Liver (tissue), 9 donors: ENCODE measurements around the gene CFAP74. TPM values are rescaled to one million over a fixed set of nuclear protein-coding genes. Genes with fewer than 3 reads are reported as not detected.

Experiments used
- DNase-seq: peaks from one replicate; pipeline ENCODE4 v3.0.0-alpha.2; 2017; ENCODE audit warnings: low spot score
- H3K27ac ChIP-seq, 2 donors: one replicate each; pipeline ENCODE4 v1.7.0; 2013; ENCODE audit warnings: inconsistent platforms in 2 of 2, low read length in 2 of 2, control low read depth in 1 of 2, low read depth in 1 of 2, mild to moderate bottlenecking in 1 of 2
- H3K27me3 ChIP-seq, 4 donors: one replicate each; pipeline versions ENCODE4 v1.6.1 to v1.7.0; 2013; ENCODE audit warnings: low read length in 3 of 4, inconsistent platforms in 1 of 4, mild to moderate bottlenecking in 1 of 4, moderate library complexity in 1 of 4; ENCODE audit not compliant: control insufficient read depth in 4 of 4, insufficient read depth in 4 of 4
- H3K36me3 ChIP-seq, 4 donors: one replicate each; pipeline versions ENCODE4 v1.6.1 to v1.7.0; 2013; ENCODE audit warnings: low read length in 3 of 4, mild to moderate bottlenecking in 3 of 4, low read depth in 1 of 4, moderate library complexity in 1 of 4; ENCODE audit not compliant: control insufficient read depth in 4 of 4, insufficient read depth in 3 of 4
- H3K4me1 ChIP-seq, 4 donors: one replicate each; pipeline versions ENCODE4 v1.6.1 to v1.7.0; 2013; ENCODE audit warnings: low read length in 3 of 4, mild to moderate bottlenecking in 3 of 4, moderate library complexity in 1 of 4; ENCODE audit not compliant: control insufficient read depth in 4 of 4, insufficient read depth in 4 of 4
- H3K4me3 ChIP-seq, 3 donors: one replicate each; pipeline versions ENCODE4 v1.6.1 to v1.7.0; 2013; ENCODE audit warnings: low read length in 3 of 3, control low read depth in 1 of 3, low read depth in 1 of 3, mild to moderate bottlenecking in 1 of 3
- H3K9ac ChIP-seq, 2 donors: one replicate each; pipeline ENCODE4 v1.7.0; 2013; ENCODE audit warnings: low read length in 2 of 2, mild to moderate bottlenecking in 2 of 2, moderate library complexity in 2 of 2, control low read depth in 1 of 2, low read depth in 1 of 2
- H3K9me3 ChIP-seq, 4 donors: one replicate each; pipeline versions ENCODE4 v1.6.1 to v1.7.0; 2013; ENCODE audit warnings: low read length in 3 of 4; ENCODE audit not compliant: control insufficient read depth in 4 of 4
- FOXA1 ChIP-seq: IDR thresholded peaks from 2 replicates; pipeline ENCODE4 v1.6.1; 2016; ENCODE audit warnings: antibody characterized with exemption
- FOXA2 ChIP-seq: IDR thresholded peaks from 2 replicates; pipeline ENCODE4 v1.6.1; 2016; ENCODE audit warnings: antibody characterized with exemption
- HNF4A ChIP-seq, 2 donors: conservative IDR thresholded peaks; 2 replicates each; pipeline ENCODE4 v1.6.1; 2016; ENCODE audit warnings: antibody characterized with exemption in 2 of 2, mild to moderate bottlenecking in 2 of 2
- HNF4G ChIP-seq: IDR thresholded peaks from 2 replicates; pipeline ENCODE4 v1.6.1; 2016; ENCODE audit warnings: antibody characterized with exemption
- JUND ChIP-seq, 2 donors: IDR thresholded peaks; 2 replicates each; pipeline ENCODE4 v1.6.1; 2016; ENCODE audit warnings: antibody characterized with exemption in 2 of 2
- NR2F2 ChIP-seq: IDR thresholded peaks from 2 replicates; pipeline ENCODE4 v1.6.1; 2016; ENCODE audit warnings: antibody characterized with exemption
- RAD21 ChIP-seq, 2 donors: IDR thresholded peaks; 2 replicates each; pipeline ENCODE4 v1.6.1; 2016; ENCODE audit warnings: antibody characterized with exemption in 2 of 2, mild to moderate bottlenecking in 2 of 2
- RXRA ChIP-seq, 2 donors: IDR thresholded peaks; 2 replicates each; pipeline ENCODE4 v1.6.1; 2017 to 2018; ENCODE audit warnings: antibody characterized with exemption in 2 of 2, mild to moderate bottlenecking in 1 of 2
- SP1 ChIP-seq: IDR thresholded peaks from 2 replicates; pipeline ENCODE4 v1.6.1; 2018; ENCODE audit warnings: antibody characterized with exemption, mild to moderate bottlenecking
- TAF1 ChIP-seq: conservative IDR thresholded peaks from 2 replicates; pipeline ENCODE4 v1.6.1; 2016; ENCODE audit warnings: antibody characterized with exemption, mild to moderate bottlenecking
- YY1 ChIP-seq: IDR thresholded peaks from 2 replicates; pipeline ENCODE4 v1.6.1; 2016; ENCODE audit warnings: antibody characterized with exemption, mild to moderate bottlenecking
- WGBS: extraction: QIAGEN DNeasy Blood & Tissue Kit; methylation state at CpG from one replicate; pipeline ENCODE4 v1.1.7; 2013; 5-methylcytosine and 5-hydroxymethylcytosine counted together
- polyA plus RNA-seq, 2 donors: library from polyadenylated mRNA; stranded (reverse) in 1 of 2; unstranded in 1 of 2; fragments of 200-250 nt in 1 of 2; fragments of >200 nt in 1 of 2; fragmentation: Nextera tagmentation in 1 of 2; extraction: Ambion mirVana in 1 of 2; gene quantifications; one replicate each; pipeline versions ENCODE4 v1.2.1 to v1.2.3, GENCODE V29; 2013 to 2015
- total RNA-seq, 2 donors: library from RNA; depleted of rRNA; stranded (reverse); fragments of >200 nt; gene quantifications; one replicate each; pipeline ENCODE4 v1.2.3, GENCODE V29; 2014
- TF ChIP-seq, protein P1 (sequence below): IDR thresholded peaks from 2 replicates; pipeline ENCODE4 v1.6.1; 2016; ENCODE audit warnings: antibody characterized with exemption
- TF ChIP-seq, protein P2 (sequence below): IDR thresholded peaks from 2 replicates; pipeline ENCODE4 v1.6.1; 2016; ENCODE audit warnings: antibody characterized with exemption
- TF ChIP-seq, protein P3 (sequence below): IDR thresholded peaks from 2 replicates; pipeline ENCODE4 v1.6.1; 2016; ENCODE audit warnings: antibody characterized with exemption
- TF ChIP-seq, protein P4 (sequence below): IDR thresholded peaks from 2 replicates; pipeline ENCODE4 v1.6.1; 2016; ENCODE audit warnings: antibody characterized with exemption, mild to moderate bottlenecking
- donor health status: healthy.
- donor health status: healthy.
- donor health status: healthy.
- donor health status: healthy.
- donor health status: healthy.

Gene CFAP74
- total and polyA plus RNA-seq, 4 donors = under 0.01 to 0.31 TPM; not detected in 2

DNA sequence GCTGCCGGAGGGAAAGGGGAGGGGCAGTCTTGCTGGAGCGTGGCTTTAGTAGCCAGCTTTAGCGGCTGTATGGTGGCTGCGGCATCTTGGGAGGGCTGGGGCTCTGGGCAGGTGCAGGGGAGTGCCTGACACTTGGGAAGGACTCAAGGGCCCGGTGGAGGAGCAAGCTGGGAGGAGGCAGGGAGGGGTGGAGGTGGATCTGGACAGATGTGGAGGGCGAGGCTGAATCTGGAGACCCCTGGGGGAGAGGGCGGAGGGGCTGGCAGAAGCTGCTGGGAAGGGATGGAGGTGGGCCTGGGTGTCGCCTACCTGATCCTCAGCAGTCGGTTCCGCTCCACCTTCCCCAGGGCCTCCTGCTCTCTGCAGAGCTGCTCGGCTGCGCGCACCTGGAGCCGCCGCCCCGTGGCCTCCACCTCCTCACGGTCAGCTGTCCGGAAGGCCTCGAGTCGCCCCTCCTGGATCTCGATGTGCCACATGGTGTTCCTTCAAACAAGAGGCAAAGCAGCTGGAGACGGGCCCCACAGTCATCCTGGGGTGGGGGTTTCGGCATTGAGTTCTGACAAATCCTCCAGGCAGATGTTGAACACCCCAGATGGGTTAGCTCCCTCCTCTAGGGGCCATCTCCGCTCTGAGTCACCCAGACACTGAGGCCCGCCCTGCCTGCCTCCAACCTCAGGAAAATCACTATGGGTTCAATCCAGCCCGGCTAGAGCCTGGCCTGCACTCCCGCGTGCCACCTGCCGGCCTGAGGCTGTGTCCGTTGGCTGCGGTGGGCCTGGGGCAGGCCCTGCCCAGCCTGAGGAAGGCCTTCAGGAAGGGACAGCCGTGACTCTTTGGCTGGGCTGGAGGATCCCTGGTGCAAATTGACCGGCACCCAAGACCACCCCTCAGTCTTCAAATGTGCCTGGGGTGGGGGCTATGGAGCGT lies 29.6 kb downstream of the CFAP74 start:
- Histone ChIP-seq H3K4me3 (no peak overlapping the region), H3K9me3 (no peaks in the 10 kb centered on the region), H3K36me3 (no peaks in the 10 kb centered on the region), H3K4me1 (no peaks in the 10 kb centered on the region), H3K27ac (no peak overlapping the region), H3K27me3 (no peaks in the 10 kb centered on the region), H3K9ac (no peak overlapping the region)
- 91% methylated on average over 34 of the region's 34 CpGs for WGBS
- no peak for DNase-seq
- TF ChIP-seq, protein P1, sequence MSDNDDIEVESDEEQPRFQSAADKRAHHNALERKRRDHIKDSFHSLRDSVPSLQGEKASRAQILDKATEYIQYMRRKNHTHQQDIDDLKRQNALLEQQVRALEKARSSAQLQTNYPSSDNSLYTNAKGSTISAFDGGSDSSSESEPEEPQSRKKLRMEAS = no peak
- no peak for TF ChIP-seq HNF4A (conservative IDR thresholded peaks at IDR 0.05)
- no peak for TF ChIP-seq TAF1
- TF ChIP-seq NR2F2 = no peak
- no peak for TF ChIP-seq HNF4G
- TF ChIP-seq RAD21 (IDR thresholded peaks at IDR 0.05) = no peak
- no peak for TF ChIP-seq RXRA (IDR thresholded peaks at IDR 0.05)
- TF ChIP-seq, protein P2, sequence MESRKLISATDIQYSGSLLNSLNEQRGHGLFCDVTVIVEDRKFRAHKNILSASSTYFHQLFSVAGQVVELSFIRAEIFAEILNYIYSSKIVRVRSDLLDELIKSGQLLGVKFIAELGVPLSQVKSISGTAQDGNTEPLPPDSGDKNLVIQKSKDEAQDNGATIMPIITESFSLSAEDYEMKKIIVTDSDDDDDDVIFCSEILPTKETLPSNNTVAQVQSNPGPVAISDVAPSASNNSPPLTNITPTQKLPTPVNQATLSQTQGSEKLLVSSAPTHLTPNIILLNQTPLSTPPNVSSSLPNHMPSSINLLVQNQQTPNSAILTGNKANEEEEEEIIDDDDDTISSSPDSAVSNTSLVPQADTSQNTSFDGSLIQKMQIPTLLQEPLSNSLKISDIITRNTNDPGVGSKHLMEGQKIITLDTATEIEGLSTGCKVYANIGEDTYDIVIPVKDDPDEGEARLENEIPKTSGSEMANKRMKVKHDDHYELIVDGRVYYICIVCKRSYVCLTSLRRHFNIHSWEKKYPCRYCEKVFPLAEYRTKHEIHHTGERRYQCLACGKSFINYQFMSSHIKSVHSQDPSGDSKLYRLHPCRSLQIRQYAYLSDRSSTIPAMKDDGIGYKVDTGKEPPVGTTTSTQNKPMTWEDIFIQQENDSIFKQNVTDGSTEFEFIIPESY = no peak
- no peak for TF ChIP-seq YY1
- TF ChIP-seq, protein P3, sequence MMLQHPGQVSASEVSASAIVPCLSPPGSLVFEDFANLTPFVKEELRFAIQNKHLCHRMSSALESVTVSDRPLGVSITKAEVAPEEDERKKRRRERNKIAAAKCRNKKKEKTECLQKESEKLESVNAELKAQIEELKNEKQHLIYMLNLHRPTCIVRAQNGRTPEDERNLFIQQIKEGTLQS = no peak
- TF ChIP-seq FOXA2 = no peak

DNA sequence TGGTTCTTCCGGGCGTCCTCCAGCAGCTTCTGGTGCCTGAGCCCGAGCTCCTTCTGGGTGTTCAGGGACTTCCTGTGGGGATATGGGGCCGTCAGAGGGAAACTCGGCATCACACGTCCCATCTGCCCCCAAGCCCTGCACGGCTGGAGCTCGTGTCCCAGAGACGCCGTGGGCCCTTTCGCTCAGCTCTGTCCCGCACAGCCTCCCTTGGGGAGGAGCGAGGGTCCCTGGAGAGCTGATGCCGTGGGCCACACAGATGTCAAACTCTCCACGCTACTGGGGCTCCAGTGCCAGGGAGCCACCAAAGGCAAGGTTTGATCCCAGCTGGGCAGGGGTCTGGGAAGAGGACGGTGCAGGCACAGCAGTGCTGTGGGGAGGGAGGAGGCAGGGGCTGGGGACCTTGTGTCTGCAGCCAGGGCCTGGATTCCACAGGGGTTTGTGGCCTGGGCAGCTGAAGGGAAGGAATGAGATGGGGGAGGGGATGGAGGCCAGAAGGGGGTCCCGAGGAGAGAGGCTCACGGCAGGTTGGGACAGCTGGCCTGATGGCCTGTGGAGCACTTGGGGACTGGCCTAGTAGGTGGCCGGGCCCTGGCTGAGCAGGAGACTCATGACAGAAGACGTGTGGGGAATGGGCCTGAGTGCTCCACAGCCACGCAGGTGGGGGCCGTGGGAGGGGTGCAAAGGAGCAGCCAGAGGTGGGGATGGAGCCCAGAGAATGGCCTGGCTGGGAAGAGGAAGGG lies 30.4 kb downstream of the CFAP74 start:
- H3K9ac ChIP-seq = no peak overlapping the region
- no peak for DNase-seq
- TF ChIP-seq JUND (IDR thresholded peaks at IDR 0.05) = no peak
- TF ChIP-seq, protein P1 = no peak
- no peak for TF ChIP-seq FOXA1
- TF ChIP-seq SP1 = no peak
- no peak for TF ChIP-seq NR2F2
- TF ChIP-seq FOXA2 = no peak
- TF ChIP-seq TAF1 = no peak
- no peak for TF ChIP-seq YY1
- TF ChIP-seq, protein P4, sequence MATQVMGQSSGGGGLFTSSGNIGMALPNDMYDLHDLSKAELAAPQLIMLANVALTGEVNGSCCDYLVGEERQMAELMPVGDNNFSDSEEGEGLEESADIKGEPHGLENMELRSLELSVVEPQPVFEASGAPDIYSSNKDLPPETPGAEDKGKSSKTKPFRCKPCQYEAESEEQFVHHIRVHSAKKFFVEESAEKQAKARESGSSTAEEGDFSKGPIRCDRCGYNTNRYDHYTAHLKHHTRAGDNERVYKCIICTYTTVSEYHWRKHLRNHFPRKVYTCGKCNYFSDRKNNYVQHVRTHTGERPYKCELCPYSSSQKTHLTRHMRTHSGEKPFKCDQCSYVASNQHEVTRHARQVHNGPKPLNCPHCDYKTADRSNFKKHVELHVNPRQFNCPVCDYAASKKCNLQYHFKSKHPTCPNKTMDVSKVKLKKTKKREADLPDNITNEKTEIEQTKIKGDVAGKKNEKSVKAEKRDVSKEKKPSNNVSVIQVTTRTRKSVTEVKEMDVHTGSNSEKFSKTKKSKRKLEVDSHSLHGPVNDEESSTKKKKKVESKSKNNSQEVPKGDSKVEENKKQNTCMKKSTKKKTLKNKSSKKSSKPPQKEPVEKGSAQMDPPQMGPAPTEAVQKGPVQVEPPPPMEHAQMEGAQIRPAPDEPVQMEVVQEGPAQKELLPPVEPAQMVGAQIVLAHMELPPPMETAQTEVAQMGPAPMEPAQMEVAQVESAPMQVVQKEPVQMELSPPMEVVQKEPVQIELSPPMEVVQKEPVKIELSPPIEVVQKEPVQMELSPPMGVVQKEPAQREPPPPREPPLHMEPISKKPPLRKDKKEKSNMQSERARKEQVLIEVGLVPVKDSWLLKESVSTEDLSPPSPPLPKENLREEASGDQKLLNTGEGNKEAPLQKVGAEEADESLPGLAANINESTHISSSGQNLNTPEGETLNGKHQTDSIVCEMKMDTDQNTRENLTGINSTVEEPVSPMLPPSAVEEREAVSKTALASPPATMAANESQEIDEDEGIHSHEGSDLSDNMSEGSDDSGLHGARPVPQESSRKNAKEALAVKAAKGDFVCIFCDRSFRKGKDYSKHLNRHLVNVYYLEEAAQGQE = no peak
- no peak for TF ChIP-seq RXRA (IDR thresholded peaks at IDR 0.05)
- TF ChIP-seq, protein P2 = no peak
- no peaks in the 10 kb centered on the region for H3K9me3 ChIP-seq
- 85% methylated on average over 22 of the region's 22 CpGs for WGBS
- H3K36me3 ChIP-seq = no peaks in the 10 kb centered on the region
- no peak overlapping the region for H3K4me3 ChIP-seq
- H3K27me3 ChIP-seq = peaks cover 0 to 2% (median 0%) of the 10 kb centered on the region in 4 donors
- H3K27ac ChIP-seq = no peak overlapping the region
- H3K4me1 ChIP-seq = no peaks in the 10 kb centered on the region
